SK-N-SH (cell line): ENCODE results near the gene PHOSPHO1. TPM values are rescaled to one million over a fixed set of nuclear protein-coding genes. Genes with fewer than 3 reads are reported as not detected.

ENCODE experiments used
- CTCF ChIA-PET: fragments of 300-600, 350-600 bp; formaldehyde crosslinking; extraction: SDS; loops from one replicate; lab custom pipeline; 2021; lab: Yijun Ruan, JAX
- POLR2A ChIA-PET: fragments of 350-600 bp; sonication (Branson Sonifier 250); formaldehyde crosslinking; extraction: SDS; loops from one replicate; lab custom pipeline; 2020; ENCODE audit warnings: antibody characterized with exemption, inconsistent platforms; lab: Yijun Ruan, JAX
- DNase-seq: peaks from one replicate; pipeline ENCODE4 v3.0.0; 2012
- H2AFZ ChIP-seq: fragments of 200-600 bp; sonication (generic); 2 replicates; pipeline ENCODE4 v1.8.1; 2016; ENCODE audit warnings: antibody characterized with exemption, mild to moderate bottlenecking, low read depth
- H3F3A ChIP-seq: fragments of 200-600 bp; sonication (generic); replicated peaks from 2 replicates; pipeline ENCODE3; 2016; ENCODE audit warnings: antibody characterized with exemption, mild to moderate bottlenecking; ENCODE audit not compliant: insufficient read depth
- H3K27ac ChIP-seq, 2 experiments: fragments of 200-500 bp in 1 of 2; fragments of 200-600 bp in 1 of 2; sonication (Bioruptor generic) in 1 of 2; sonication (generic), shearing (Covaris generic) in 1 of 2; 2 replicates each; pipeline versions ENCODE4 v1.5.1 to v1.6.1; 2014 to 2016; ENCODE audit warnings: low read depth in 2 of 2, inconsistent platforms in 1 of 2, low read length in 1 of 2, mild to moderate bottlenecking in 1 of 2, mixed read lengths in 1 of 2
- H3K27me3 ChIP-seq: fragments of 200-600 bp; sonication (generic), shearing (Covaris generic); 2 replicates; pipeline ENCODE4 v1.6.1; 2016; ENCODE audit warnings: mixed run types; ENCODE audit not compliant: insufficient read depth
- H3K36me3 ChIP-seq, 2 experiments: fragments of 200-500 bp in 1 of 2; fragments of 200-600 bp in 1 of 2; sonication (Bioruptor generic) in 1 of 2; sonication (generic) in 1 of 2; replicated peaks in 1 of 2; 2 replicates each; pipeline versions ENCODE3 to v1.5.1; 2014 to 2016; ENCODE audit warnings: low read length in 1 of 2, mild to moderate bottlenecking in 1 of 2; ENCODE audit not compliant: insufficient read depth in 2 of 2, control insufficient read depth in 1 of 2
- H3K4me1 ChIP-seq, 2 experiments: fragments of 200-500 bp in 1 of 2; fragments of 200-600 bp in 1 of 2; sonication (Bioruptor generic) in 1 of 2; sonication (generic), shearing (Covaris generic) in 1 of 2; 2 replicates each; pipeline versions ENCODE4 v1.5.1 to v1.6.1; 2014 to 2016; ENCODE audit warnings: low read depth in 1 of 2, low read length in 1 of 2, mixed run types in 1 of 2; ENCODE audit not compliant: insufficient read depth in 2 of 2, control insufficient read depth in 1 of 2
- H3K4me2 ChIP-seq: fragments of 200-600 bp; sonication (generic), shearing (Covaris generic); 2 replicates; pipeline ENCODE4 v1.6.1; 2017; ENCODE audit warnings: mixed run types
- H3K4me3 ChIP-seq, 2 experiments: fragments of 200-500 bp in 1 of 2; fragments of 200-600 bp in 1 of 2; sonication (Bioruptor generic) in 1 of 2; sonication (generic), shearing (Covaris generic) in 1 of 2; 2 replicates each; pipeline versions ENCODE4 v1.5.1 to v1.8.1; 2014 to 2016; ENCODE audit warnings: low read depth in 2 of 2, inconsistent platforms in 1 of 2, low read length in 1 of 2, mild to moderate bottlenecking in 1 of 2, mixed read lengths in 1 of 2, moderate library complexity in 1 of 2
- H3K79me2 ChIP-seq: fragments of 200-600 bp; sonication (generic); 2 replicates; pipeline ENCODE4 v1.8.1; 2017; ENCODE audit warnings: mild to moderate bottlenecking; ENCODE audit not compliant: insufficient read depth
- H3K9ac ChIP-seq: fragments of 200-600 bp; sonication (generic); 2 replicates; pipeline ENCODE4 v1.6.1; 2017; ENCODE audit warnings: mixed run types
- H3K9me2 ChIP-seq: fragments of 200-600 bp; sonication (generic); 2 replicates; pipeline ENCODE4 v1.6.1; 2017; ENCODE audit warnings: mixed run types
- H3K9me3 ChIP-seq: fragments of 200-600 bp; sonication (generic); 2 replicates; pipeline ENCODE4 v1.6.1; 2017; ENCODE audit warnings: mixed run types, mild to moderate bottlenecking, moderate library complexity
- H4K20me1 ChIP-seq: fragments of 200-600 bp; sonication (generic); 2 replicates; pipeline ENCODE4 v1.6.1; 2017; ENCODE audit warnings: mild to moderate bottlenecking, mixed run types; ENCODE audit not compliant: insufficient read depth
- EZH2phosphoT487 ChIP-seq: fragments of 200-600 bp; sonication (generic); IDR thresholded peaks from 2 replicates; pipeline ENCODE4 v1.6.1; 2017; ENCODE audit warnings: low read depth, mixed run types, mild to moderate bottlenecking, antibody characterized with exemption, moderate library complexity, borderline replicate concordance
- GABPA ChIP-seq: IDR thresholded peaks from 2 replicates; pipeline ENCODE4 v1.4.0; 2012; ENCODE audit warnings: low read depth, mild to moderate bottlenecking
- GATA2 ChIP-seq: sonication (generic); formaldehyde crosslinking; IDR thresholded peaks from 2 replicates; pipeline ENCODE4 v1.5.0; 2020; ENCODE audit warnings: mild to moderate bottlenecking, missing genetic modification reagents
- MEF2A ChIP-seq: IDR thresholded peaks from 2 replicates; pipeline ENCODE4 v1.4.0; 2012; ENCODE audit warnings: low read depth, borderline replicate concordance
- MXI1 ChIP-seq: IDR thresholded peaks from 2 replicates; pipeline ENCODE4 v1.6.1; 2012; ENCODE audit warnings: mild to moderate bottlenecking, low read depth, low read length, improper control_type of control experiment
- POLR2AphosphoS5 ChIP-seq: IDR thresholded peaks from 2 replicates; pipeline ENCODE4 v1.6.1; 2012; ENCODE audit warnings: low read depth, low read length
- RXRA ChIP-seq: IDR thresholded peaks from 2 replicates; pipeline ENCODE4 v1.4.0; 2012; ENCODE audit warnings: low read depth, mild to moderate bottlenecking, borderline replicate concordance
- SMC3 ChIP-seq: IDR thresholded peaks from 2 replicates; pipeline ENCODE4 v1.6.1; 2012; ENCODE audit warnings: low read depth, low read length, improper control_type of control experiment
- WGBS: methylation state at CpG from one replicate; pipeline ENCODE4 v1.1.6; 2017; ENCODE audit warnings: low lambda C conversion rate; 5-methylcytosine and 5-hydroxymethylcytosine counted together
- polyA plus RNA-seq, 3 experiments: library from polyadenylated mRNA; depleted of rRNA; stranded (reverse); fragments of >200 nt; gene quantifications; 2 replicates each; pipeline ENCODE4 v1.2.3, GENCODE V29; 2012
- TF ChIP-seq, protein P1 (sequence below): IDR thresholded peaks from 2 replicates; pipeline ENCODE4 v1.4.0; 2012; ENCODE audit warnings: low read depth
- TF ChIP-seq, protein P2 (sequence below): IDR thresholded peaks from 2 replicates; pipeline ENCODE4; 2012
- TF ChIP-seq, protein P3 (sequence below): fragments of 200-600 bp; sonication (generic); IDR thresholded peaks from 2 replicates; pipeline ENCODE4 v1.6.1; 2017; ENCODE audit warnings: antibody characterized with exemption, mild to moderate bottlenecking, moderate library complexity

The PHOSPHO1 gene
- polyA plus RNA-seq, 1 of the 3 experiments (the other 2 are of a cell fraction) = not detected

DNA sequence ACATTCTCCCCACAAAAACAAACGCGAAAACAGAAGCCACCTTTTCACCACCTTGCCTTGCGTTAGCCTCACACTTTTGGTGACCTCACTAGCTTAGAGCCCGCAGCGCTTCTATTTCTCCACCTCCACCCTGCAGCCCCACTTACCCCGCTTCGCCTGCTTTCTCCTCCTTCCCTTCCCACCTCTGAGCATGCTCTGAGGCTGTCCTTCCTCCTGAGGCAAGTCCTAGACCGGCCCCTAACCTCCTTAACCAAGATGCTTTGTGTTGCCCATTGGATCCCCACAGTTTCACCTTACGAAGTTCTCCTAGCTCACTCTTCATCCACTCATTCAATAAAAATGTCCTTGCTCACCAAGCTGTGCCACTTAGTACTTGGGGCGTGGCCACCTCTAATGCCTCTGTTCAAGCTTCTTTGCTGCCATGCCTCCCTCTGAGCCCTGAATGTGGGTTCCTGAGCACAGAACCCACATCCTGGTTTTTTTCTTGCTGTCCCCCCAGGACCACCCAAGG lies 21.5 kb downstream of the PHOSPHO1 start:
- H3F3A ChIP-seq = peaks cover 10% of the 10 kb centered on the region
- peak overlapping the region; percentile 71 for H3K4me2 ChIP-seq
- H3K9me3 ChIP-seq = no peaks in the 10 kb centered on the region
- no peaks in the 10 kb centered on the region for H3K27me3 ChIP-seq
- H4K20me1 ChIP-seq = no peaks in the 10 kb centered on the region
- peaks cover 0 to 20% of the 10 kb centered on the region in 2 experiments; a peak in 3 of 4 replicates for H3K4me1 ChIP-seq
- CTCF ChIA-PET = interaction anchor here (0.8 to 4.2 kb wide), 5 partner anchors 9 to 161 kb away, joined by 3 to 32 read pairs (median 4); no protein-coding TSS in a partner anchor
- peak overlapping the region in 1 of 2 experiments; percentile 24; a peak in 1 of 4 replicates for H3K4me3 ChIP-seq
- no peak for TF ChIP-seq GATA2 (CRISPR knock-in tag)
- TF ChIP-seq, protein P1, sequence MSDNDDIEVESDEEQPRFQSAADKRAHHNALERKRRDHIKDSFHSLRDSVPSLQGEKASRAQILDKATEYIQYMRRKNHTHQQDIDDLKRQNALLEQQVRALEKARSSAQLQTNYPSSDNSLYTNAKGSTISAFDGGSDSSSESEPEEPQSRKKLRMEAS = peak; percentile 72
- no peaks in the 10 kb centered on the region for H3K79me2 ChIP-seq
- no peak overlapping the region for H3K27ac ChIP-seq
- POLR2A ChIA-PET = no interaction called here
- H3K36me3 ChIP-seq = no peaks in the 10 kb centered on the region
- peak overlapping the region; percentile 76 for H2AFZ ChIP-seq
- DNase-seq = peak; percentile 17
- WGBS = 38% methylated on average over 10 of the region's 10 CpGs
- no peaks in the 10 kb centered on the region for H3K9me2 ChIP-seq
- peak overlapping the region; percentile 26; the same call in 1 of the 2 replicates for H3K9ac ChIP-seq

DNA sequence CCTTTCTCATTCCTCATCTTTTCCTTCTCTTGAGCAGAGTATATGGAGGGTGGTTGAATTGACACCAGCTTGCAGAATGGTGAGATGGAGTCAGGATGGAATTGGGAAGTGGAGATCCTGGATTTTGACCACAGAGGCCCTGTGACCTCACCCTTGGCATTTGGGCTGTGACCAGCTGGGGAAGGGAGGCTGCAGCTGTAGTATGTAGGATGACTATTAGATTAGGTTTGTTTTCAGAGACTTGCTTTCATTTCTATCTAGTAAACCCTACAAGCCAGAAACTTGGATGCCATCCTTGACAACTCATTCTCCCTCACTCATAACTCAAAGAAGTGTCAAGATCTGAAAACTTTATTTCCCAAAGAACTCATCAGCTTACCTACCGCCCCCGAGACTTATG lies 26.1 kb downstream of the PHOSPHO1 start:
- 55% methylated on average over 2 of the region's 2 CpGs for WGBS
- Histone ChIP-seq H3K27me3 (no peaks in the 10 kb centered on the region), H4K20me1 (no peaks in the 10 kb centered on the region), H3K36me3 (no peaks in the 10 kb centered on the region), H3K9ac (no peak overlapping the region), H3K27ac (no peak overlapping the region), H2AFZ (no peak overlapping the region), H3K9me2 (no peaks in the 10 kb centered on the region), H3K9me3 (no peaks in the 10 kb centered on the region)
- no peak for DNase-seq
- POLR2A ChIA-PET = no interaction called here
- TF ChIP-seq, protein P2, sequence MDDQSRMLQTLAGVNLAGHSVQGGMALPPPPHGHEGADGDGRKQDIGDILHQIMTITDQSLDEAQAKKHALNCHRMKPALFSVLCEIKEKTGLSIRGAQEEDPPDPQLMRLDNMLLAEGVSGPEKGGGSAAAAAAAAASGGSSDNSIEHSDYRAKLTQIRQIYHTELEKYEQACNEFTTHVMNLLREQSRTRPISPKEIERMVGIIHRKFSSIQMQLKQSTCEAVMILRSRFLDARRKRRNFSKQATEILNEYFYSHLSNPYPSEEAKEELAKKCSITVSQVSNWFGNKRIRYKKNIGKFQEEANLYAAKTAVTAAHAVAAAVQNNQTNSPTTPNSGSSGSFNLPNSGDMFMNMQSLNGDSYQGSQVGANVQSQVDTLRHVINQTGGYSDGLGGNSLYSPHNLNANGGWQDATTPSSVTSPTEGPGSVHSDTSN = no peak
- no peak for TF ChIP-seq MXI1
- no peak for TF ChIP-seq SMC3
- TF ChIP-seq MEF2A = no peak
- TF ChIP-seq EZH2phosphoT487 = no peak
- TF ChIP-seq POLR2AphosphoS5 = no peak
- TF ChIP-seq GABPA = no peak
- no peak for TF ChIP-seq RXRA
- TF ChIP-seq, protein P3, sequence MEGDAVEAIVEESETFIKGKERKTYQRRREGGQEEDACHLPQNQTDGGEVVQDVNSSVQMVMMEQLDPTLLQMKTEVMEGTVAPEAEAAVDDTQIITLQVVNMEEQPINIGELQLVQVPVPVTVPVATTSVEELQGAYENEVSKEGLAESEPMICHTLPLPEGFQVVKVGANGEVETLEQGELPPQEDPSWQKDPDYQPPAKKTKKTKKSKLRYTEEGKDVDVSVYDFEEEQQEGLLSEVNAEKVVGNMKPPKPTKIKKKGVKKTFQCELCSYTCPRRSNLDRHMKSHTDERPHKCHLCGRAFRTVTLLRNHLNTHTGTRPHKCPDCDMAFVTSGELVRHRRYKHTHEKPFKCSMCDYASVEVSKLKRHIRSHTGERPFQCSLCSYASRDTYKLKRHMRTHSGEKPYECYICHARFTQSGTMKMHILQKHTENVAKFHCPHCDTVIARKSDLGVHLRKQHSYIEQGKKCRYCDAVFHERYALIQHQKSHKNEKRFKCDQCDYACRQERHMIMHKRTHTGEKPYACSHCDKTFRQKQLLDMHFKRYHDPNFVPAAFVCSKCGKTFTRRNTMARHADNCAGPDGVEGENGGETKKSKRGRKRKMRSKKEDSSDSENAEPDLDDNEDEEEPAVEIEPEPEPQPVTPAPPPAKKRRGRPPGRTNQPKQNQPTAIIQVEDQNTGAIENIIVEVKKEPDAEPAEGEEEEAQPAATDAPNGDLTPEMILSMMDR = no peak
- no peak for TF ChIP-seq GATA2 (CRISPR knock-in tag)
- TF ChIP-seq, all 33 proteins: peak for 0
- H3K4me3 ChIP-seq = no peak overlapping the region
- no peaks in the 10 kb centered on the region for H3K79me2 ChIP-seq
- CTCF ChIA-PET = interaction anchor here (0.6 to 3.4 kb wide), 6 partner anchors 13 to 86 kb away, joined by 3 to 30 read pairs (median 4); no protein-coding TSS in a partner anchor
- H3K4me1 ChIP-seq = peaks cover 0 to 14% of the 10 kb centered on the region in 2 experiments; a peak in 2 of 4 replicates
- peaks cover 9% of the 10 kb centered on the region for H3F3A ChIP-seq
- H3K4me2 ChIP-seq = 0 out of 2 replicates have a peak overlapping the region, but pooled peaks have one; percentile 20
